Right lobe of liver (tissue), 4 donors: ENCODE results near the gene PDIA2.

Source experiments
- POLR2A ChIP-seq: fragments of 450-650 bp; IDR thresholded peaks from one replicate; pipeline ENCODE4 v1.6.1; 2017; ENCODE audit warnings: antibody characterized with exemption, mild to moderate bottlenecking
- TF ChIP-seq, protein P1 (sequence below), 4 donors: fragments of 200-600 bp in 3 of 4; fragments of 450-650 bp in 1 of 4; IDR thresholded peaks; one replicate each; pipeline versions ENCODE4 v1.5.1 to v1.8.0; 2016 to 2022; ENCODE audit warnings: antibody characterized with exemption in 4 of 4, mild to moderate bottlenecking in 2 of 4
- donor health status: DM: no; HTN: no; CAD: no.
- donor health status: DM: no; HTN: no; CAD: no.
- donor health status: DM: no; HTN: yes; CAD: no.

DNA sequence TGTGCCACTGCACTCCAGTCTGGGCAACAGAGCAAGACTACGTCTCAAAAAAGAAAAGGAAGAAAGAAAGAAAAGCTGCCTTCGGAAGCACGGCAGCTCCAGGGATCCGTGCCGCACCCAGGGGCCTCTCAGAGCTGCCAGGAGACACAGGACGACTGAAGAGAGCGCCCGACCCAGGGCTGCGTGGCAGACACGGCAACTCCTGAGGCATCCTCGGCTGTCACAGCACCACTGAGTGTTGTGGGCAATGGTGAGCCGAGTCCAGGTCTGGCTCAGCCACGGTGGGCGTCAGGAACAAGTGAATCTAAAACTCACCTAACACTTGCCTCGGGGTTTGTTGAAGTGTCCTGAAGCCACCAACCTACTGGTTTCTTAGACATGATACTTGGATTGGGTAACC lies 28.8 kb downstream of the PDIA2 start:
- TF ChIP-seq, protein P1, sequence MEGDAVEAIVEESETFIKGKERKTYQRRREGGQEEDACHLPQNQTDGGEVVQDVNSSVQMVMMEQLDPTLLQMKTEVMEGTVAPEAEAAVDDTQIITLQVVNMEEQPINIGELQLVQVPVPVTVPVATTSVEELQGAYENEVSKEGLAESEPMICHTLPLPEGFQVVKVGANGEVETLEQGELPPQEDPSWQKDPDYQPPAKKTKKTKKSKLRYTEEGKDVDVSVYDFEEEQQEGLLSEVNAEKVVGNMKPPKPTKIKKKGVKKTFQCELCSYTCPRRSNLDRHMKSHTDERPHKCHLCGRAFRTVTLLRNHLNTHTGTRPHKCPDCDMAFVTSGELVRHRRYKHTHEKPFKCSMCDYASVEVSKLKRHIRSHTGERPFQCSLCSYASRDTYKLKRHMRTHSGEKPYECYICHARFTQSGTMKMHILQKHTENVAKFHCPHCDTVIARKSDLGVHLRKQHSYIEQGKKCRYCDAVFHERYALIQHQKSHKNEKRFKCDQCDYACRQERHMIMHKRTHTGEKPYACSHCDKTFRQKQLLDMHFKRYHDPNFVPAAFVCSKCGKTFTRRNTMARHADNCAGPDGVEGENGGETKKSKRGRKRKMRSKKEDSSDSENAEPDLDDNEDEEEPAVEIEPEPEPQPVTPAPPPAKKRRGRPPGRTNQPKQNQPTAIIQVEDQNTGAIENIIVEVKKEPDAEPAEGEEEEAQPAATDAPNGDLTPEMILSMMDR (IDR thresholded peaks at IDR 0.05) = no peak
- no peak for TF ChIP-seq POLR2A
